C4-2B (cell line): Measurements from ENCODE around the gene PTH1R.

ENCODE experiments used
- H3K27ac ChIP-seq: fragments of 450-650 bp; 2 replicates; pipeline ENCODE4 v1.5.1; 2017
- ZFX ChIP-seq: fragments of 450-650 bp; IDR thresholded peaks from 2 replicates; pipeline ENCODE4 v1.6.1; 2017
- TF ChIP-seq, protein P1 (sequence below): fragments of 450-650 bp; conservative IDR thresholded peaks from 2 replicates; pipeline ENCODE4 v1.5.1; 2017; ENCODE audit warnings: mild to moderate bottlenecking

The PTH1R gene

DNA sequence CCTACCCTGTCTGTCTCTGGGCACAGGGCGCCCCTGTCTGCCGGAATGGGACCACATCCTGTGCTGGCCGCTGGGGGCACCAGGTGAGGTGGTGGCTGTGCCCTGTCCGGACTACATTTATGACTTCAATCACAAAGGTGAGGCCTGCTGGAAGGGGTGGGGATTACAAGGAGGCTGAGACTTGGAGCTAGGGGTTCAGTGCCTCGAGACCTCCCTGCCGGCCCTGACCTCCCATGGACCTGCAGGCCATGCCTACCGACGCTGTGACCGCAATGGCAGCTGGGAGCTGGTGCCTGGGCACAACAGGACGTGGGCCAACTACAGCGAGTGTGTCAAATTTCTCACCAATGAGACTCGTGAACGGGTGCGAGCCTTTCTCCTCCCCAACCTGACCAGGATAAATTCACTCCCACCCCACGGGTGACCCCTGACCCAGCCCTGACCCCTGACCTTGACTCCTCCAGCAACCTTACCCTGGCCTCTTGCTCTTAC lies 20.4 kb downstream of the PTH1R start:
- H3K27ac ChIP-seq: no peak overlapping the region
- no peak for TF ChIP-seq ZFX
- TF ChIP-seq, protein P1, sequence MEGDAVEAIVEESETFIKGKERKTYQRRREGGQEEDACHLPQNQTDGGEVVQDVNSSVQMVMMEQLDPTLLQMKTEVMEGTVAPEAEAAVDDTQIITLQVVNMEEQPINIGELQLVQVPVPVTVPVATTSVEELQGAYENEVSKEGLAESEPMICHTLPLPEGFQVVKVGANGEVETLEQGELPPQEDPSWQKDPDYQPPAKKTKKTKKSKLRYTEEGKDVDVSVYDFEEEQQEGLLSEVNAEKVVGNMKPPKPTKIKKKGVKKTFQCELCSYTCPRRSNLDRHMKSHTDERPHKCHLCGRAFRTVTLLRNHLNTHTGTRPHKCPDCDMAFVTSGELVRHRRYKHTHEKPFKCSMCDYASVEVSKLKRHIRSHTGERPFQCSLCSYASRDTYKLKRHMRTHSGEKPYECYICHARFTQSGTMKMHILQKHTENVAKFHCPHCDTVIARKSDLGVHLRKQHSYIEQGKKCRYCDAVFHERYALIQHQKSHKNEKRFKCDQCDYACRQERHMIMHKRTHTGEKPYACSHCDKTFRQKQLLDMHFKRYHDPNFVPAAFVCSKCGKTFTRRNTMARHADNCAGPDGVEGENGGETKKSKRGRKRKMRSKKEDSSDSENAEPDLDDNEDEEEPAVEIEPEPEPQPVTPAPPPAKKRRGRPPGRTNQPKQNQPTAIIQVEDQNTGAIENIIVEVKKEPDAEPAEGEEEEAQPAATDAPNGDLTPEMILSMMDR: no peak

DNA sequence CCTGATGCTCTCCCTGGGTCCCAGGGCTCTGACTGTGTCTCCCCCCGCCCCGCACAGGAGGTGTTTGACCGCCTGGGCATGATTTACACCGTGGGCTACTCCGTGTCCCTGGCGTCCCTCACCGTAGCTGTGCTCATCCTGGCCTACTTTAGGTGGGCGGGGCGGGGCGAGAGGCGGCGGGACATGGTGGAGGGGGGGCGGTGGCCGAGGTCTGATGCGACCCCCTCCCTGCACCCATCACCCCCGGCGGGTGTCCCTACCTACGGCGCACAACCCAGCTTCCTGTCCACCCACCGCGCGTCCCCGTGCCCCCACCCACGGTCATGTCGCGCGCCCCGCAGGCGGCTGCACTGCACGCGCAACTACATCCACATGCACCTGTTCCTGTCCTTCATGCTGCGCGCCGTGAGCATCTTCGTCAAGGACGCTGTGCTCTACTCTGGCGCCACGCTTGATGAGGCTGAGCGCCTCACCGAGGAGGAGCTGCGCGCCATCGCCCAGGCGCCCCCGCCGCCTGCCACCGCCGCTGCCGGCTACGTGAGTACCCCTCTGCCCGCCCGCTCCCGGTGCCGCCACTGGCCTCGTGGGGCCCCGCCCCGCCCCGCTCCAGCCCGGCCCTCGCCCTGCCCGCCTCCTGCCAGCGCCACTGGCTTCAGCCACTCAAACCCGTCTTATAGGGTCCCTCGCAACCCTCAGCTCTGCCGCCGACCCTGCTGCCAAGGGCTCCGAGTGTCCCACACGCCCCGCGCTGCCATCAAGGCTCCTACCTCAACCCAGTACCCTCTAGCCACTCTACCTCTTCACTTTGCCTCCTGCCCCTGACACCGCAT lies 21.0 kb downstream of the PTH1R start:
- TF ChIP-seq, protein P1: no peak
- TF ChIP-seq ZFX: no peak
- no peak overlapping the region for H3K27ac ChIP-seq

DNA sequence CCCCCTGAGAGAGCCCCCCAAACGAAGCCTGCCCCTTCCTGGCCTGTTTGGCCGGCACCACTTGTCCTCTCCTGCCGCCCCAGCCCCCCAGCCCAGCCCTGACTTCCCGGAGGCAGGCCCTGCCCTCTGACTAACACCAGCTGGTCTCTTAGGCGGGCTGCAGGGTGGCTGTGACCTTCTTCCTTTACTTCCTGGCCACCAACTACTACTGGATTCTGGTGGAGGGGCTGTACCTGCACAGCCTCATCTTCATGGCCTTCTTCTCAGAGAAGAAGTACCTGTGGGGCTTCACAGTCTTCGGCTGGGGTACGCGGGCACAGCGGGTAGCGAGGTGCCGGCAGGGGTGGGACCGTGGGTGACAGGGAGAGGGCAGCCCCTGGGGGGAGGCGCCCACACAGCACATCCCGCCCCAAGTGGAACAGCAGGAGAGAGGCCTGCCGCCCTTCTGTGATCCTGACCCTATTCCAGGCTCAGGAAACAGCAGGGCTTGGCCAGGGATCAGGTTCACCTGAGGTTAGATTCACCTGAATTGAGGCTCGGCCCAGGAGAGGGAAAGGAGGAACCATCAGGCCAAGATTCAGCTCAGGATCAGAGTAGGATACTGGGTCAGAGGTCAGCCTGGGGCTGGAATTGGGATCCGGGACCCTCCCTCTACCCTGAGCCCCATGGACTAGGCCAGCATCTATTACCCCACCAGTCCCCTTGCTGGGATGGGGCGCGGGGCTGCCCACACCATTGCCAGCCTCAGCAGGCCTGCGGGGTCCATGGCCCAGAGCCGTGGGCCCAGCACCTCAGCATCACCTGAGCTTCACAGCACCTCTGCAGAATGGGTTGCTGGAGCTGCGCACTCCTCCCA lies 21.9 kb downstream of the PTH1R start:
- H3K27ac ChIP-seq: no peak overlapping the region
- TF ChIP-seq ZFX: no peak

DNA sequence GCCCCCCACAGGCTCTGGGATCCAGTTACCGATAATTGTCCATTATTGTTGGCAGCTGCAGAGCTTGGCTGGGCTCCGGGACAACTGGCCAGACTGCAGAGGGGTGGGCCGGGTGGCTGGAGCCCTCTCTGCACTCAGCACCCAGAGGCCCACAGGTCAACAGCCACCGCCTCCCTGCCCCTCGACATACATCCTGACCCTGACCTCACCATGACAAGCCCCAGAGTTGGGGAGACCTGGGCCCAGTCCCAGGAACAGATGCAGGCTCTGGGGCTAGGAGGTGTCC lies 22.4 kb downstream of the PTH1R start:
- no peak overlapping the region for H3K27ac ChIP-seq
- TF ChIP-seq, protein P1: no peak
- TF ChIP-seq ZFX: no peak

DNA sequence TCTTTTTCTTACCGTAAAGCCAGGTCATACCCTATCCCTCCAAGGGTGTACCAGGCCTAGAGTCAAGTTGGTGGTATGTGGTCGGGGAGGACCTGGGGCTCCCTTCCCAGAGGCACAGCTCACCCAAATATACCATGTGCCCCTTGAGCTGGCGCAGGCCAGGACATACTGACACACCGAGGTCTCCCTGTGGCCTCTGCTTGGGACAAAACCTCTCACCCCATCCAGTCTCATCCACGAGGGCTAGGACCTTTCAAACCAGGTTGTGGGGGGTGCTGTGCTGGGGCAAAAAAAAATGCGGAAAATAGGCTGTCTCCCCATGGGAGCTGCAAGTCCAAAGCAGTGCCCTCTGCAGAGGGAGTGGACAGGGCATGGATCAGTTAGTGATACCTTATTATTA lies 22.8 kb downstream of the PTH1R start:
- TF ChIP-seq ZFX: no peak
- TF ChIP-seq, protein P1: no peak

DNA sequence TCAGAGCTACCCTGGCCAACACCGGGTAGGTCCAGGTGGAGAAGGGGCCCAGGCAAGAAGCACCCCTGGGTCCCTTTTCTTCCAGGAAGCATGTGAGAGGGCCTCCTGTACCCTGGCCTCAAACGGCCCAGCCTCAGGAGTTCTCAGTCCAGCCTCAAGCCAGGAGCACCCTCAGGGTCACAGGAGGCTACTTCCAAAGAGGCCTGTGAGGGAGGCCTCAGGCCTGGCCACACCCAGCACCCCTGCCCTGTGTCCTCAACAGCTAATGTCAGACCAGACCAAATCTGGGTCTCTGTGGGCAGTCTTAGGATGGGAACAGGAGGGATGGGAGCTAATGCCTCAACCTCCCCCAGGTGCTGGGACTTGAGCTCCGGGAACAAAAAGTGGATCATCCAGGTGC lies 23.5 kb downstream of the PTH1R start:
- TF ChIP-seq, protein P1: no peak
- TF ChIP-seq ZFX: no peak
- no peak overlapping the region for H3K27ac ChIP-seq

More for the DNA sequence above, 22.8 kb downstream of the PTH1R start:
- H3K27ac ChIP-seq: no peak overlapping the region

DNA sequence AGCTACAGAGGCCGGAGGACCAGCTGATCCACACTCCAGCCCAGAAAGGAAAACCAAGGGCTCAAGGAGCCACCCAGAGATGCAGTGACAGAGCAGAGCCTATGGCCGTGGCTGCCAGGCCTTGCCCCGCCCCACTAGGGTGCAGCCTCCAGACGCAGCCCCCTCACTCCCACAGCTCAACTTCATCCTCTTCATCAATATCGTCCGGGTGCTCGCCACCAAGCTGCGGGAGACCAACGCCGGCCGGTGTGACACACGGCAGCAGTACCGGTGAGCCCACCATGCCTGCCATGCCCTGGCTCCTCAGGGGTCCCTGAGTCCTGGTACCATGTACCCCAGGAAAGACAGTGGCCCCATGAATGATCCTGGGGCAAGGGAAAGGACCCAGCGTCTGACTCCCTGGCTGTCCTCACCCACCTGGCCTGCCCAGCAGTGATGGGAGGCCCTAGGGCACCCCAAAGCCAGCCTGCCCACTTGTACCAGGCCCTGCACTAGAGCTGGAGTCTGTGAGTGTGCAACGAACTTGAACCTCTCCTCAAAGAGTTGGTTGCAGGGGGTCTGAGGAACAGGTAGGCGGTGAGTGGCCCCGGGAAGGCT lies 24.2 kb downstream of the PTH1R start:
- no peak for TF ChIP-seq ZFX
- TF ChIP-seq, protein P1: no peak
- no peak overlapping the region for H3K27ac ChIP-seq
